Nephron (organoid): Measurements from ENCODE around the gene CENPM.

Experiments used
- H3K27ac Mint-ChIP-seq, 3 experiments: 2 replicates each; pipeline ENCODE4 v1.8.0; 2020; ENCODE audit warnings: mixed read lengths in 3 of 3, mild to moderate bottlenecking in 2 of 3, moderate library complexity in 1 of 3
- H3K27me3 Mint-ChIP-seq: 2 replicates; pipeline ENCODE4 v1.8.0; 2021; ENCODE audit warnings: low read depth, mild to moderate bottlenecking, moderate library complexity, mixed read lengths
- H3K36me3 Mint-ChIP-seq: 2 replicates; pipeline ENCODE4 v1.8.0; 2020; ENCODE audit warnings: low read depth, mixed read lengths
- H3K4me1 Mint-ChIP-seq: 2 replicates; pipeline ENCODE4 v1.8.0; 2020; ENCODE audit warnings: mixed read lengths
- H3K4me3 Mint-ChIP-seq, 3 experiments: 2 replicates each; pipeline ENCODE4 v1.8.0; 2020; ENCODE audit warnings: mild to moderate bottlenecking in 3 of 3, mixed read lengths in 3 of 3, moderate library complexity in 2 of 3
- H3K9me3 Mint-ChIP-seq: 2 replicates; pipeline ENCODE4 v1.8.0; 2020; ENCODE audit warnings: mixed read lengths
- CTCF ChIP-seq, 3 experiments: fragments of 200-600 bp; sonication (generic); IDR thresholded peaks; one replicate each; pipeline ENCODE4 v1.5.0; 2021; ENCODE audit warnings: antibody characterized with exemption in 3 of 3; ENCODE audit not compliant: unreplicated experiment in 3 of 3

The CENPM gene

GRCh38 chr22:41936894-41937169 is 10.1 kb downstream of the CENPM start:
- Mint-ChIP-seq H3K27me3 (peaks cover 15% of the 10 kb centered on the region), H3K4me3 (no peak overlapping the region), H3K36me3 (peaks cover 5% of the 10 kb centered on the region)

GRCh38 chr22:41935509-41935908 is 11.4 kb downstream of the CENPM start:
- H3K4me3 Mint-ChIP-seq, result no peak overlapping the region
- peaks cover 4% of the 10 kb centered on the region for H3K36me3 Mint-ChIP-seq
- no peak overlapping the region for H3K27ac Mint-ChIP-seq
- no peaks in the 10 kb centered on the region for H3K9me3 Mint-ChIP-seq
- no peak for TF ChIP-seq CTCF (IDR thresholded peaks at IDR 0.05; ENCODE audit: unreplicated experiment in 3 of 3)
- peaks cover 18% of the 10 kb centered on the region for H3K4me1 Mint-ChIP-seq
- H3K27me3 Mint-ChIP-seq, result peaks cover 15% of the 10 kb centered on the region

More at GRCh38 chr22:41936894-41937169, 10.1 kb downstream of the CENPM start:
- no peak overlapping the region for H3K27ac Mint-ChIP-seq
- no peak for TF ChIP-seq CTCF (IDR thresholded peaks at IDR 0.05; ENCODE audit: unreplicated experiment in 3 of 3)
- peaks cover 23% of the 10 kb centered on the region for H3K4me1 Mint-ChIP-seq
- H3K9me3 Mint-ChIP-seq, result no peaks in the 10 kb centered on the region

- H3K36me3 Mint-ChIP-seq, result peaks cover 4% of the 10 kb centered on the region
- no peaks in the 10 kb centered on the region for H3K9me3 Mint-ChIP-seq
- H3K4me3 Mint-ChIP-seq, result no peak overlapping the region
- no peak for TF ChIP-seq CTCF (IDR thresholded peaks at IDR 0.05; ENCODE audit: unreplicated experiment in 3 of 3)
- peaks cover 14% of the 10 kb centered on the region for H3K4me1 Mint-ChIP-seq
- peaks cover 12% of the 10 kb centered on the region for H3K27me3 Mint-ChIP-seq
- H3K27ac Mint-ChIP-seq, result no peak overlapping the region
Observed at GRCh38 chr22:41935015-41935351, 12.0 kb downstream of the CENPM start.

GRCh38 chr22:41934284-41935014 is 12.5 kb downstream of the CENPM start:
- Mint-ChIP-seq H3K4me3 (no peak overlapping the region), H3K36me3 (peaks cover 4% of the 10 kb centered on the region), H3K27ac (no peak overlapping the region), H3K27me3 (peaks cover 11% of the 10 kb centered on the region), H3K4me1 (peaks cover 9% of the 10 kb centered on the region), H3K9me3 (no peaks in the 10 kb centered on the region)
- no peak for TF ChIP-seq CTCF (IDR thresholded peaks at IDR 0.05; ENCODE audit: unreplicated experiment in 3 of 3)

- H3K4me1 Mint-ChIP-seq, result peaks cover 7% of the 10 kb centered on the region
- H3K27ac Mint-ChIP-seq, result no peak overlapping the region
- peaks cover 15% of the 10 kb centered on the region for H3K27me3 Mint-ChIP-seq
- no peak overlapping the region for H3K4me3 Mint-ChIP-seq
- no peak for TF ChIP-seq CTCF (IDR thresholded peaks at IDR 0.05; ENCODE audit: unreplicated experiment in 3 of 3)
- no peaks in the 10 kb centered on the region for H3K9me3 Mint-ChIP-seq
- peaks cover 4% of the 10 kb centered on the region for H3K36me3 Mint-ChIP-seq
Observed at GRCh38 chr22:41933411-41934177, 13.4 kb downstream of the CENPM start.

GRCh38 chr22:41932353-41932752 is 14.6 kb downstream of the CENPM start:
- H3K27me3 Mint-ChIP-seq, result peaks cover 28% of the 10 kb centered on the region
- H3K4me3 Mint-ChIP-seq, result no peak overlapping the region
- H3K27ac Mint-ChIP-seq, result no peak overlapping the region
- no peak for TF ChIP-seq CTCF (IDR thresholded peaks at IDR 0.05; ENCODE audit: unreplicated experiment in 3 of 3)
- peaks cover 4% of the 10 kb centered on the region for H3K36me3 Mint-ChIP-seq
- H3K4me1 Mint-ChIP-seq, result peaks cover 13% of the 10 kb centered on the region
- no peaks in the 10 kb centered on the region for H3K9me3 Mint-ChIP-seq
